Left colon (tissue), 2 donors: ENCODE measurements around the gene RAET1G. TPM values are rescaled to one million over a fixed set of nuclear protein-coding genes. Genes with fewer than 3 reads are reported as not detected.
"Not testable (repeated sequence)": the region's sequence is repeated elsewhere in the genome, so short reads cannot be mapped to it uniquely, and the experiment has no call there.

Experiments
- ATAC-seq: fragments of 200-7000 bp; cut with Tn5 transposase; one replicate; pipeline ENCODE4 v1.9.1; 2020; ENCODE audit warnings: mild to moderate bottlenecking, moderate library complexity
- DNase-seq, 2 donors: peaks; one replicate each; pipeline ENCODE4 v3.0.0-alpha.2; 2020
- intact Hi-C, 2 donors: fragments of 100-400 bp; cut with DNase I in 1 of 2; cut with micrococcal nuclease in 1 of 2; formaldehyde crosslinking; loops; one replicate each; pipeline versions ENCODE4 v1.11.2 to v1.14.0; 2022; cut with DNase I, micrococcal nuclease
- total RNA-seq, 2 donors: library from RNA; stranded (reverse); fragmentation: NEBNext Ultra II Directional; extraction: Animal tissue kit (Norgen Biotek cat#: 25700); gene quantifications; one replicate each; pipeline ENCODE4 v1.2.1, GENCODE V29; 2021
- donor health status: DM: no; HTN: no; CAD: no.
- donor health status: DM: yes; HTN: yes; CAD: no.

Gene RAET1G
- total RNA-seq, 2 donors from 2014 or later, result not detected

- DNase-seq, result peak in 1 of 2 donors; percentile 31
Measured at GRCh38 chr6:149938571-149939355, 15.8 kb upstream of the RAET1G start.

GRCh38 chr6:149938013-149938570 is 15.2 kb upstream of the RAET1G start:
- intact Hi-C loops, result loop anchor here in 1 of 2 donors (10.0 kb wide), 1 partner anchor 67 kb away; no protein-coding TSS in a partner anchor
- peak; percentile 40 for ATAC-seq

More at GRCh38 chr6:149938571-149939355, 15.8 kb upstream of the RAET1G start:
- intact Hi-C loops, result loop anchor here in 1 of 2 donors (10.0 kb wide), 1 partner anchor 66 kb away; no protein-coding TSS in a partner anchor
- no peak for ATAC-seq

DNA sequence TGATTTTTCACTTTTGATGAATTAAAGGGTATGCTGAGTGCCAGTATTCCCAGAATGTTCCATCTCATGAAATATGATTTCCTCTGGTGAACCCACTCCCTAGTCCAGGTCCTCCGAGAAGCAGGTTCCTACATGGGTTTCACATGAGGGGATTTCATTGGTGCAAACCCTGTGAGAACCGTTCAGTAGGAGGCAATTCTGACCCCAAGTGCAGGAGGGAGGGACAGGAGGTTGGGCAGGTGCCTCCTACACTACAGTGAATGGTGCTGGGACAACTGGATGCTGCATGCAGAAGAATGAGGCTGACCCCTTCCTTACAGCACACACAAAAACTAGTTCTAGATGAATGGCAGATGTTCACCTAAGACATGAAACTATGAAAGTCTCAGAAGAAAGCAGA is 13.8 kb upstream of the RAET1G start:
- no peak for DNase-seq
- intact Hi-C loops, result loop anchor here in 1 of 2 donors (10.0 kb wide), 1 partner anchor 68 kb away; no protein-coding TSS in a partner anchor
- ATAC-seq, result no peak

More at GRCh38 chr6:149938013-149938570, 15.2 kb upstream of the RAET1G start:
- not testable (repeated sequence) for DNase-seq

DNA sequence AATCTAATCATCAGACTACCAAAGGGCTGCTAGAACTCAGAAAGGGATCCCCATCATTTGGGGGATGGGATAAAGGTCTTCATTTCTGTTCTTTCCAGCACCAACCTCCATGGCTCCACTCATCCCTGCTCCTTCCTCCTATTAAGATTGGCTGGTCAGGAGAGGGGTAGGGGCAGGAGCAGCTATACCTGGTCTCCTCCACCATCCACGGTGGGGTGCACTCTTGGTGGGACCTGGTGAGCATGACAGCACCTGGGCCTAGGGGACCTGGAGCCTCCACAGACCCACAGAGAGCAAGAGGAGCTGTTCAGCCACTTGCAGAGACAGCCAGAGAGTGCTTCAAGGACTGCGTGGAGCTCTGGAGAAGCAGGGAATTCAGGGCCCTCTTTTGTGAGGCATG is 12.7 kb upstream of the RAET1G start:
- intact Hi-C loops, result loop anchor here (2.0 to 10.0 kb wide), 2 partner anchors 69 to 83 kb away; no protein-coding TSS in a partner anchor

GRCh38 chr6:149935246-149935645 is 12.3 kb upstream of the RAET1G start:
- no peak for DNase-seq
- intact Hi-C loops, result loop anchor here (2.0 to 10.0 kb wide), 2 partner anchors 70 to 84 kb away; no protein-coding TSS in a partner anchor
- ATAC-seq, result no peak

More for the DNA sequence above, 12.7 kb upstream of the RAET1G start:
- no peak for DNase-seq
- ATAC-seq, result no peak

GRCh38 chr6:149934249-149935156 is 11.6 kb upstream of the RAET1G start:
- DNase-seq (peak in 1 of 2 donors; percentile 73), ATAC-seq (peak; percentile 70)
- intact Hi-C loops, result loop anchor here (2.0 to 10.0 kb wide), 2 partner anchors 70 to 84 kb away; no protein-coding TSS in a partner anchor

- DNase-seq (no peak), ATAC-seq (no peak)
- intact Hi-C loops, result loop anchor here in 1 of 2 donors (10.0 kb wide), 1 partner anchor 71 kb away; no protein-coding TSS in a partner anchor
Measured at GRCh38 chr6:149933461-149933860, 10.5 kb upstream of the RAET1G start.

DNA sequence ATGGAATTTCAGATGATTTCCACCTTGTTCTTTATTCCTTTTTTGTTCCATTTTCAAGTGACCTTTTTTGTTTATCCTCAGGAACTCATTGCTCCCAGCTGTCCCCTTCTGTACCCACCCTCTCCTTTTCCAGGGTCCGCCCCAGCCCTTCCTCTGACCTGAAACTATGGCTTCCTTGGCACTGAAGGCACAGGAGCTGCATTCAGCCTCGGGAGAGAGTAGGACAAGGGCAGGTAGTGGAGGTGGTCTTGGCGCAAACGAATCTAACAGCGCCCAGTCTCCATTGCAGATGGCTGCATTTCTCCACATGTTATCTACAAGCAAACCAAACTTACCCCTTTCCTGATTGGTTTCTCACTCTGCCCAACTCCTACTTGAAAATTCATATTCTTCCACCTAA is 10.1 kb upstream of the RAET1G start:
- ATAC-seq, result no peak
- DNase-seq, result no peak
- intact Hi-C loops, result loop anchor here in 1 of 2 donors (10.0 kb wide), 1 partner anchor 72 kb away; no protein-coding TSS in a partner anchor

- intact Hi-C loops, result loop anchor here in 1 of 2 donors (10.0 kb wide), 1 partner anchor 73 kb away; no protein-coding TSS in a partner anchor
- ATAC-seq, result no peak
- no peak for DNase-seq
Measured at GRCh38 chr6:149931501-149931900, 8.6 kb upstream of the RAET1G start.

- intact Hi-C loops, result loop anchor here (5.0 to 10.0 kb wide), 3 partner anchors 85 to 215 kb away; partner anchors contain the start of gene LATS1 (in 1 of the 2)
- no peak for DNase-seq
- ATAC-seq, result no peak
Measured at GRCh38 chr6:149929422-149929821, 6.5 kb upstream of the RAET1G start.

DNA sequence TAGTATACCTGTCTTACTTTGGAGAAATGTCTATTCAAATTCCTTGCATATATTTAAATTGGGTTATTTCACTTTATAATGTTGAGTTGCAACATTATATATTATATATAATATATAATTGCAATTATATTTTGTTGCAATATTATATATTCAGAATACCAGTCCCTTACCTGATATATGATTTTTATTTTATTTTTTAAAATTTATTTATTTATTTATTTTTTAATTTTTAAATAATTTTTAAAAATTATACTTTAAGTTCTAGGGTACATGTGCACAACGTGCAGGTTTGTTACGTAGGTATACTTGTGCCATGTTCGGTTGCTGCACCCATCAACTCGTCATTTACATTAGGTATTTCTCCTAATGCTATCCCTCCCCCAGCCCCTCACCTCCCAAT is 4.1 kb upstream of the RAET1G start:
- not testable (repeated sequence) for ATAC-seq, DNase-seq
- intact Hi-C loops, result loop anchor here (5.0 to 10.0 kb wide), 3 partner anchors 82 to 212 kb away; partner anchors contain the start of gene LATS1 (in 1 of the 2)

DNA sequence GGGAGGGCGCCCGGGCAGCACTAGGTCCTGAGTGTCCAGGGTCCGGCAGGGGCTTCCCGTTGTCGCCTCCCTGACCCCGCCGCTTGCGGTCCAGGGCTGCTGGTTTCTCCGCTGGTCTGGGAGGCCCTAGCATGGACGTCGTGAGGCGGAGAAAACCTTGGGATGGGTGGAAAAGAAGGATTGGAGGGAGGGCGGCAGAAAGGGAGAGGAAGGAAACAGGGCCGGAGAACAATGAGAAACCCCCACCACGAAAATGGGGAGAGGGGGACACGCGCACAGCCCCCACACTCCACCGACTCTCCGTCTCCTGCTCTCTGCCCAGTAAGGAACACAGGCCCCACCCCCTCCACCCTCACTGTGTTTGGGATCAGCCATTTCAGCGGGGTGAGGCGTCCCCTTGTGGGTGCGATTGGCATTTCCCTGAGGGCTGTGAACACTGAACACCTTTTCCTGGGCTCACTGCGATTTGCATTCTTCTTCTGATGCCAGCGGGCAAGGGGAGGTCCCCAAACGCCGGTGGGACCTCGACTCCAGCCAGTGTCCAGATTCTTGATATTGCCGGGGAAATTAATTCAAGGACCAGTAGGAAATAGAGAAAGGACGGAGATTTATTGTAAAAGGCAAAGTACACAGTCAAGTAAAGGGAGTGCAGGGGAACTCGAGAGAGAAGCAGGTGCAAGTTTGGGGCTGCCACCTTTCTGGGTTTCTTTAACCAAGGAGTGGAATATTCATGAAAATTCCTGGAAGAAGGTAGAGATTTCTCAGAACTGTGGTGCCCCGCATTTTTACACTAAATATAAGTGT is 3.3 kb upstream of the RAET1G start:
- peak; percentile 89 for ATAC-seq
- intact Hi-C loops, result loop anchor here (5.0 to 10.0 kb wide), 3 partner anchors 81 to 211 kb away; partner anchors contain the start of gene LATS1 (in 1 of the 2)
- DNase-seq, result peak; percentile 87 to 95

DNA sequence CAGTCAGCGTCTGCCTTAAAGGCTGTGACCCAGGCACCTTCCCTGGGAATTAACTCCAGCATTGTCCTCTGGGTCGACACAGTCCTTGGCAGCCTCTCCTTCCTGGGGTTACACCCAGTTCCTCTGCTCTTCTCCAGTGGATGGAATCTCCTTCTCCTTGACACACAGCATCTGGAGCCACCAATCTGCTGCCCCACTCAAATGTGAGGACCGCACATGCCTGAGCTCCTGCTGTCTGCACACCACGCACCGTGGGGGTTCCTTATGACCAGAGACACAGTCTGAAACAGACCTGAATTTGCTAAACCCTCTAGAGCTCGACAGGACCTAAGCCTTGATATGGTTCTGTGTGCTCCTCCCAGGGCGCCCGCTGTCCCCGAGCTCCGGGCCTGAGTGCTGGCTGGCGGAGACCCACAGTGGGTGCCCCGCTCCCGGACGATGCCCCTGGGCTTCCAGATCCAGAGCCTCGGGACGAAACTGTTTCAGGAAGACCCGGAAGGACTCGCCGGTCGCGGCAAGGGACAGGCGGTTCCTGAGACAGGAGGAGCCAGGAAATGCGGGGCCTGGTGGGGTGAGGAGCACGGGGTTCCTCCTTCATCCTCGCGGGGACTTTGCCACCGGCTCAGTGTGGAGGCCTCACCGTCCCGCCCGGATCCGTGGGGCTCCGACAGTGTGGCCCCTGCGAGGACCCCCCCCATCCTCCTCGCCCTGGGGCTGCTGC is 2.5 kb upstream of the RAET1G start:
- intact Hi-C loops, result loop anchor here (5.0 to 10.0 kb wide), 3 partner anchors 81 to 211 kb away; partner anchors contain the start of gene LATS1 (in 1 of the 2)
- ATAC-seq (peak; percentile 48), DNase-seq (peak; percentile 49)

- DNase-seq, result no peak
- no peak for ATAC-seq
- intact Hi-C loops, result loop anchor here (5.0 to 10.0 kb wide), 3 partner anchors 80 to 210 kb away; partner anchors contain the start of gene LATS1 (in 1 of the 2)
Measured at GRCh38 chr6:149924933-149925252, 2.0 kb upstream of the RAET1G start.

DNA sequence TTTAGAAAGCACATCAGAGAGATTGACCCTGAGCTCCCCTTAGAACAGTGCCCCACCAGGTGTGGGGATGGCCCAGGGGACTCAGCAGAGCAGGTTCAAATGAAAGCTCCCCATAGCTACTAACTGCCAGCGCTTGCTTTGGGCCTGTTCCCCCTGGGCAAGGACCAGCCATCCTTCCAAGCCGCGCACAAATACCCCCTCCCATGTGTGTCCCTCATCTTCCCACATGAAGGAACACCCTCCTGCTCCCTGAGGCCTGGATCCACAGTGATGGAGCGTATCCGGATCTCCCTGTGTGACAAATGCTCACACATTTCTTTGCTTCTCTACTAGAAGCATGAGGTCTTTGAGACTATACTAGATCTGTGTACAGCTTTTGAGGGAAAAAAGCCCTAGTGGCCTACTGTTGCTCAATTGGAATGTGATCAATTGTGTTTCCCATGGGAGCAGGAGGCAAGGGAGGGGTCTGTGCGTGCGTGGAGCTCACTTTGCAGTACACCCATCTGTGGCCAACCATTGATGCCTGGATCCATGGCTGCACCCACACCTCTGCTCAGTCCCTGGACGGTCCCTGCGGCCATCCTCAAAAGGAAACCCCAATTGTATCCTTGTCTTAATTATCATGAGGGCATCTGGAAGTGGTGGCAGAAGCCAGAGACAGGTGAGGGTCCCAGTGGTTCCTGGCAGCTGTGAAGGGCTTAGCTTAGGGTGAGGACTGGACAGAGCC is 1.4 kb upstream of the RAET1G start:
- no peak for DNase-seq

More for the DNA sequence above, 1.4 kb upstream of the RAET1G start:
- intact Hi-C loops, result loop anchor here (10.0 kb wide), 2 partner anchors 80 to 210 kb away; partner anchors contain the start of gene LATS1 (in 1 of the 2)
- ATAC-seq, result no peak
